Midbrain (tissue), 1 donor: Measurements from ENCODE around the gene AQR.

Experiments used
- DNase-seq: peaks from one replicate; lab custom pipeline; 2025; lab: John Stamatoyannopoulos, UW

Gene AQR

GRCh38 chr15:34876640-34877039, 92.9 kb downstream of the AQR start:
- DNase-seq: no peak

DNA sequence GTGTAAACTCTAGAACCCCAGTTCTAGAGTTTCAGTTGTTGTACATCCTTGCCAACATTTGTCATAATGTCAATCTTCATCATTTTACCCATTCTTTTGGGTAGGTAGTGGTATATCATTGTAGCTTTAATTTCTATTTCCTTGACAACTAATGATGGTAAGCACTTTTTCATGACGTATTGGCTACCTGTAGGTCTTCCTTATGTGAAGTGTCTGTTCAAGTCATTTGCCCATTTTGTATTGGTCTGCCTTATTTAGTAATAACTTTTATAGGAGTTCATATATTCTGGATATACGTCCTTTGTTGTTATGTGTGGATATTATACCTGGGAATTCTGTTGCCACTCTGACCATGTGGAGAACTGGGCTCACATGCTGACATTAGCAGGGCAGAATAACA, 100.4 kb downstream of the AQR start:
- DNase-seq: no peak

DNA sequence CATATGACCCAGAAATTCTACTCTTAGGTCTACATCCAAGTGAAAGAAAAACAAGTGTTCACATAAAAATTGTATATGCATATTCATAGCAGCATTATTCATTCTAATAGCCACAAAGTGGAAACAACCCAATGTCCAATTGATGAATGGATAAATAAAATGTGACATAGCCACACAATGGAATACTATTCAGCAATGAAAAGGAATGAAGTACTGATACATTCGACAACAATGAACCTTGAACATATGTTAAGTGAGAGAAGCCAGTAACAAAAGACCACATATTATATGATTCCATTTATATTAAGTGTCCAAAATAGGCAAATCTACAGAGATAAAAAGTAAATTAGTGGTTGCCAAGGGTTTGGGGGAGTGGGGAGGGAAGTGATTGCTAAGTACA, 104.0 kb downstream of the AQR start:
- DNase-seq: no peak

GRCh38 chr15:34861214-34861613, 108.3 kb downstream of the AQR start:
- no peak for DNase-seq

DNA sequence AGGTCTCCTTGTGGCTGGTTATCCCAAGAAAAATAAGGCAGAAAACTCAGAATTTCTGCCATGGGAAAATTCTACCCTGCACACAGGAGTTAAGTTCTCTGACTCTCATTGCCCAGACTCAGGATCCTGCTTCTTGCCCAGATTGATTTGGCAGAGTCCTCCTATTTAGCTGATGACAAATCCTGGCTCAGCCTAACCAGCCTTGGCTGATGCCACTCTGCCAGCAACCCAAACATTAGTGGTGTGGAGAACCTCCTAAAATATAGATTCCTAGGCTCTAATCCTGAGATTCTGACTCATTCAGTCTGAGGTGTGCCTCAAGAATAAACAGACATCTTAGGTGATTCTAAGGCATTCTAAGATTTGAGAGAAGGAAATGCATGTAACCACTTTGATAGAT, 113.6 kb downstream of the AQR start:
- DNase-seq: peak; percentile 20

GRCh38 chr15:34855413-34855812, 114.1 kb downstream of the AQR start:
- no peak for DNase-seq

DNA sequence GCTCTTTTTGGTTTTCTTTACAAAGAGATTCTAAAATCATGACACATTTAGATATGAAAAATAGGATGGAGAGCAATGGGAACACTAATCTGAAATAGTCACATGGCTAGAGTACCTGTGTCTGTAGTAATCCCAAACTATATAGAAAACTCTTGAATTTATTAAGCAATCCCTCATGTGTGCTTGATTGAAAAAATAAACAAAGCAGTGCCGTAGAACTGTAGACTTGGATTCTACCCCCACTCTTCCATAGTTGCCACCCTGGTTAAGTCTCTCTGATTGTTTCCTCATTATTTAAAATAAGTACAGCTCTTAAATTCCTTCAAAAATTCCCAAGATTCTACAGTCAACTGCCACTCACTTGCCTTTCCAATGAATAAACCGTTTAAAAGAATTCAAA, 115.3 kb downstream of the AQR start:
- DNase-seq: no peak

DNA sequence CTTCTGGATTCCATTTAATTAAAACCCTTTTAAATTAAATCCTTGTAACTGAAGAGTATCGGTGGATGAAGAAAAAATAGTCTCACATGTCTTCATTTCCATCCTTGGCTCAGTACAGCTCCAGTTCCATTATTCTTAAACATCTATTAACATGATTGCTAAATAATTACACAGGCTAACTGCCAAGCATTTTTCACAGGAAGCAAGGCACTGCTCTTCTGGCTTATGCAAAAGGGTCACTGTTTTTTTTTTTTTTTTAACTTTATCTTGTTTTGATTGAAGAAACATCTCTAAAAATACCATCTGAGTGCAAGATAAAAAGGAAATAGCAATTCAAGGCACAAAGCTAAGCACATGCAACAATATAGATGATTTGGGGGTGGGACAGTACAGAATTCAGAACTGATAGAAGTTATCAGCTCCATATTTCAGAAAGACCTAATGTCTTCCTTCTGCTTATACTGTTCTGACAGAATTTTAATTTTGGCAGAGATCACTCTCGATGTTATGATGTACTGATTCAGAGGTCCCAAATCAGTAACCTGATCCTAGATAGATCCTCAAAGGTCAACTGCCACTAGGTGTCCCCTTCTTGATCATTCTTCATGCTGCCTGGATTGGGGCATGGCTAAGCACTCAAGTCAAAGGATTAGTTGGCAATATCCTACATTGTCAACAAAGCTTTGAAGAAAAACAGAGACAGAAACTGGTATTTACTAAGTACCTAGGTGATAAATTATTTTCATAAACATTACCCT, 116.4 kb downstream of the AQR start:
- DNase-seq: no peak

DNA sequence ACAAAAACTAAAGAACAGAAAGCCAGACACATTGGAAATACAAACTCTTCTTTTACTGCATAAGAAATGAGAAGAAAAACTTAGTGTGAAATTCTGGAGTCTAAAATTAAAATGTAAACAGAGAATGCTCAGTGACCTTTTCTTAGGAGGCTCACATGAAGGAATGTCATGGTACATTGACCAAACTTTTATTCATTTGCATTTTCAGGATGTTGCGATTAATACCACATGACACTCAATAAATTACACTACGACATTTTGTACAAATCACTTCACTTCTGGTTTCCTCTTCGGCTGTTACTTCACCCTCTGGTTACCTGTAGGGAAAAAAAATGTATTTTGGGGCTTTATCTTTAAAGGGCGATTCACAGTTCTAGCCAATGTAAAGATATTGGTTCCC, 117.8 kb downstream of the AQR start:
- no peak for DNase-seq

- DNase-seq: no peak
Measured at GRCh38 chr15:34851007-34851406, 118.5 kb downstream of the AQR start.

GRCh38 chr15:34850121-34850520, 119.4 kb downstream of the AQR start:
- DNase-seq: no peak

GRCh38 chr15:34849364-34849959, 120.1 kb downstream of the AQR start:
- DNase-seq: no peak

DNA sequence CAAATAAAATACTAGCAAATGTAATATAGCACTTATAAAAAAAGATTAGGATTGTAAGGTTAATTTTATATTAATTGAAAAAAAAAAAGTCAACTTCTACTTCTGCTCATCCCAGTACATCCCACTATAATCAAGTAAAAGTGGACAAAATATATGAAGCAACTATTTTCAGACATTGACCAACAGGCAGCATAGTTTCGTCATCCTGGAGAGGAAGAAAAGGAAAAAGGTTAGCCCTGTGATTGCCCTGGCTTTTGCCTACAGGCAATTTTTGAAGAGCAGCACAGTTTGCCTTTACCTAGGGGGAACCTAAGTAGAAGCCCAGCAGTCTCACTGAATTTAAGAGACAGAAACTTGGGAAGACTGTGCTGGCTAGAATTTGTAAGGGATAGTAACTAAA, 121.9 kb downstream of the AQR start:
- no peak for DNase-seq

- DNase-seq: no peak
Measured at GRCh38 chr15:34841262-34841725, 128.2 kb downstream of the AQR start.

GRCh38 chr15:34838282-34838681, 131.3 kb downstream of the AQR start:
- DNase-seq: no peak

DNA sequence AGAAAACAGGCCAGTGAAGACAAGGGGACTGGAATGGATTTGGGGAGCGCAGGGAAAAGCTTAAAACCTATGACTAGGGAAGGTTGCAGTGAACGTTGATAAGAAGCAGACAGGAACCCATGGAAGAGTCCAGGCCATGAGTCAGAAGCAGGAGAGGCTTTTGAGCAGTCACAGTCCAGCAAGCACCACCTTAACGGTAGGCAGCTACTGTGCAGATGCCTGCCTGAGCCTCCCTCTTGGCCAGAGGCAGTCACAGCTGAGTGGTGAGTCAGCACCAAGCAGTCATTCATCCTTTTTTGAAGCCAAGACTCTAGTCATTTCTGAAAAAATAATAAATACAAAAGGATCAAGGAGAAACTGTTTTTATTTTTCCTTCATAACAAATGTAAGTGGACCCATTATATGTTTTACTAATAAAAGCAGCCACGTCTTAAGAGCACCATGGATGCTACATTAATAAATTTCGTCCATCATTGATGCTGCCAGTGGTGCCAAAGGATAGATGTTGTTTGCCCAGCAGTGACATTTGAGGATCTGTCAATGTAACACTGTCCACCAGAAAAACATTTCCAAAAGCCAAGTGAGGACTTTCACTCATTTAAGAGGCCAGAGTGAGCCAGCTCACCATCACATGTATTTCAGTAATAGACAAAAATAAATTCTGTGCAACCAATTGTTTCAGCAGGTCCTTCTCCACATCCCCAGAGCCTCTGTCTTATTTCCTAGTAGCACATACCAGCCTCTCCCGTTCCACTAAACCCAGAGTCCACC, 132.1 kb downstream of the AQR start:
- DNase-seq: no peak

DNA sequence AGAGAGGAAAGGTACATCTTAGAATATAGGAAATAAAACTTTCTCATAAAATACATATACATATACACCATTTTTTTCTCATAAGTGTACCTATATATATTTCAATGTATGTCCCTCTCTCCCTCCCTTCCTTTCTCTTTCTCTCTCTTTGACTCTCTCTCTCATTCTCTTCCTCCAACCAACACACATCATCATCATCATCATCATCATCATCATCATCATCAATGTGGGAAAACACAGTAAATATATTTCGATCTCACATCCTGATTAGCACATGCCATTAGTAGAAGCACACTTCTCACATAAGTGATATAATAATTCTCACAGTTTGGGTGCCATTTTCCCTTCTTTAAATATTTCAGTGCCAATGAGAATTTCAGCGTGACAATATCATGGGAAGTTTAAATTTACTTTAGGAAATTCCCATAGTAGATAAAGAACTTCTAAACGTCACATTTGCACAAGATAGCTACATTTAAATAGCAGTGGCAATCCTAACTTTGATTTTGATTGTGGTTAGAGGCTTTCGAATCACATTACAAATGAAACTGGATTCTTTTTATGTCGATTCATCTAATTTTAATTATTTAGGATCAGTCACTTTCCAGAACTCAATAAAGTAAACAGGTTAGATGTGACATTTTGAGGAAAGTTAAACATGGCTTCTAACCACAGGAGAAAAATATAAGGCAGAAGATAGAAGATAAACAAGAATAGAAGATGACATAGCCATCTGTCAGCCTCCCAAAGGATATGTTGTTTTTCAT, 141.2 kb downstream of the AQR start:
- DNase-seq: no peak

GRCh38 chr15:34821831-34822230, 147.7 kb downstream of the AQR start:
- DNase-seq: no peak

DNA sequence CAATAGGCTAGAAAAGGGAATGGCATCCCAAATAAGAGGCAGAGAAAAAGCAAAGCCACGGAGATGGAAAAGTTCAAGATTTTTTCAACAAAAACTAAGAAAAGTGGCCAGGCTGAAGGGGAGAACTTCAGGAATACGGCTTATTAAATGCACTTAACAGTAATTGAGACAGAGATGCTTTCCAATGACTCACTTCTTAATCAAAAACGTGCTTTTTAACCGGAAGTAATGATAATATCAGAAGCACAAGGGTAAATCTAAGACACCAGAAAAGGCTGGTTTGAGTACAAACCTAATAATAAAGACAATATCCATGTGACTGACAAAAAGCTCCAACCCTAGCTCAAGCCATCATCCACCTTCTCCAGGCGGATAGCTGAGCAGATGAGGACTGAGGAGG, 149.4 kb downstream of the AQR start:
- no peak for DNase-seq

DNA sequence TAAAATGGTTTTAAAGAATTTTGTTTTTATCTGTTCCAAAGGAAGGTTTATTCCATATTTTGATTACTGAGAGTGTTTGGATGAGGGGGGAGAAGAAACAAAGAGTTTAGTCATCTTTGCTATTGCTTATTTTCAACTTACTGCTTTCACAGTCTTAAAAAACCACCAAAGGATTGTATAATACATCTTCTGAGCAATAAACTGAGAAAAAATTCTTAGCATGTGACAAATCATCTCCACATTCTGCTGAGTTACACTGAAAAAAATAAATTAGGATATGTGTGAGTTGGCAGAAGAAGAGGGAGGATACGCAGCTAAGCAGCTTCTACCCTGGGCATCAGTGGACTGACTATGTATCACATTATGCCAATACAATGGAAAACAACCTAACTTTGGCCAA, 151.0 kb downstream of the AQR start:
- DNase-seq: no peak

- DNase-seq: no peak
Measured at GRCh38 chr15:34815836-34816235, 153.7 kb downstream of the AQR start.

GRCh38 chr15:34813446-34814190, 155.9 kb downstream of the AQR start:
- DNase-seq: no peak
